ENCODE data around the gene CLK1.

Gene CLK1

GRCh38 chr2:200852605-200853004 is 11.9 kb downstream of the CLK1 start:
- H4K20me1 ChIP-seq: peaks cover 87% of the 10 kb centered on the region
- H3K9ac ChIP-seq: no peak overlapping the region
- no peaks in the 10 kb centered on the region for H3K4me1 ChIP-seq
- H3K27ac ChIP-seq: no peak overlapping the region
- no peak overlapping the region for H3K4me2 ChIP-seq
- H3K9me3 ChIP-seq: no peaks in the 10 kb centered on the region
- peaks cover 72% of the 10 kb centered on the region for H3K36me3 ChIP-seq
- no peak overlapping the region for H3K4me3 ChIP-seq
- no peaks in the 10 kb centered on the region for H3K27me3 ChIP-seq
- no peak for TF ChIP-seq Cebpa-rat (IDR thresholded peaks at IDR 0.05)

GRCh38 chr2:200851398-200852248 is 12.8 kb downstream of the CLK1 start:
- Histone ChIP-seq H3K9me3 (no peaks in the 10 kb centered on the region), H3K4me1 (no peaks in the 10 kb centered on the region), H3K27me3 (no peaks in the 10 kb centered on the region), H4K20me1 (peaks cover 77% of the 10 kb centered on the region), H3K4me3 (no peak overlapping the region), H3K36me3 (peaks cover 63% of the 10 kb centered on the region), H3K9ac (no peak overlapping the region), H3K4me2 (no peak overlapping the region), H3K27ac (no peak overlapping the region)
- TF ChIP-seq Cebpa-rat (IDR thresholded peaks at IDR 0.05): no peak

GRCh38 chr2:200850512-200851256 is 13.8 kb downstream of the CLK1 start:
- no peak overlapping the region for H3K4me2 ChIP-seq

GRCh38 chr2:200847939-200848338 is 16.5 kb downstream of the CLK1 start:
- no peak overlapping the region for H3K4me2 ChIP-seq
- H3K4me3 ChIP-seq: no peak overlapping the region
- TF ChIP-seq Cebpa-rat (IDR thresholded peaks at IDR 0.05): no peak
- H3K27ac ChIP-seq: no peak overlapping the region
- peaks cover 26% of the 10 kb centered on the region for H3K36me3 ChIP-seq
- no peak overlapping the region for H3K9ac ChIP-seq
- no peaks in the 10 kb centered on the region for H3K27me3 ChIP-seq
- no peaks in the 10 kb centered on the region for H3K9me3 ChIP-seq
- peaks cover 40% of the 10 kb centered on the region for H4K20me1 ChIP-seq
- no peaks in the 10 kb centered on the region for H3K4me1 ChIP-seq

More at GRCh38 chr2:200850512-200851256, 13.8 kb downstream of the CLK1 start:
- Histone ChIP-seq H3K4me3 (no peak overlapping the region), H3K27ac (no peak overlapping the region), H3K36me3 (peaks cover 53% of the 10 kb centered on the region), H3K9ac (no peak overlapping the region), H3K4me1 (no peaks in the 10 kb centered on the region), H4K20me1 (peaks cover 67% of the 10 kb centered on the region), H3K27me3 (no peaks in the 10 kb centered on the region), H3K9me3 (no peaks in the 10 kb centered on the region)
- no peak for TF ChIP-seq Cebpa-rat (IDR thresholded peaks at IDR 0.05)

GRCh38 chr2:200847269-200847668 is 17.2 kb downstream of the CLK1 start:
- Histone ChIP-seq H3K36me3 (peaks cover 19% of the 10 kb centered on the region), H3K9me3 (no peaks in the 10 kb centered on the region), H3K4me2 (no peak overlapping the region), H3K4me1 (no peaks in the 10 kb centered on the region), H3K9ac (no peak overlapping the region), H3K27ac (no peak overlapping the region), H4K20me1 (peaks cover 33% of the 10 kb centered on the region), H3K27me3 (no peaks in the 10 kb centered on the region), H3K4me3 (no peak overlapping the region)
- TF ChIP-seq Cebpa-rat (IDR thresholded peaks at IDR 0.05): no peak

GRCh38 chr2:200845669-200846325 is 18.7 kb downstream of the CLK1 start:
- TF ChIP-seq Cebpa-rat (IDR thresholded peaks at IDR 0.05): no peak

GRCh38 chr2:200845194-200845593 is 19.3 kb downstream of the CLK1 start:
- no peaks in the 10 kb centered on the region for H3K4me1 ChIP-seq
- TF ChIP-seq Cebpa-rat (IDR thresholded peaks at IDR 0.05): no peak
- H3K4me2 ChIP-seq: no peak overlapping the region
- H3K36me3 ChIP-seq: no peaks in the 10 kb centered on the region; the same call in 1 of the 2 replicates
- H3K9me3 ChIP-seq: no peaks in the 10 kb centered on the region
- H3K27ac ChIP-seq: no peak overlapping the region
- H3K4me3 ChIP-seq: no peak overlapping the region
- no peaks in the 10 kb centered on the region for H3K27me3 ChIP-seq
- H4K20me1 ChIP-seq: peaks cover 14% of the 10 kb centered on the region
- H3K9ac ChIP-seq: no peak overlapping the region

More at GRCh38 chr2:200845669-200846325, 18.7 kb downstream of the CLK1 start:
- H3K9ac ChIP-seq: no peak overlapping the region
- no peak overlapping the region for H3K27ac ChIP-seq
- no peaks in the 10 kb centered on the region for H3K9me3 ChIP-seq
- H3K27me3 ChIP-seq: no peaks in the 10 kb centered on the region
- peaks cover 4% of the 10 kb centered on the region for H3K36me3 ChIP-seq
- no peak overlapping the region for H3K4me3 ChIP-seq
- no peaks in the 10 kb centered on the region for H3K4me1 ChIP-seq
- peaks cover 20% of the 10 kb centered on the region for H4K20me1 ChIP-seq
- H3K4me2 ChIP-seq: no peak overlapping the region

- H3K27me3 ChIP-seq: no peaks in the 10 kb centered on the region
- no peak overlapping the region for H3K9ac ChIP-seq
These were observed 20.2 kb downstream of the CLK1 start for GRCh38 chr2:200843993-200844948.

GRCh38 chr2:200839513-200839912 is 24.9 kb downstream of the CLK1 start:
- Histone ChIP-seq H3K9ac (no peak overlapping the region), H3K4me1 (no peaks in the 10 kb centered on the region), H4K20me1 (no peaks in the 10 kb centered on the region), H3K4me3 (no peak overlapping the region), H3K27me3 (no peaks in the 10 kb centered on the region), H3K27ac (no peak overlapping the region), H3K9me3 (peaks cover 32% of the 10 kb centered on the region), H3K36me3 (no peaks in the 10 kb centered on the region; the same call in 1 of the 2 replicates), H3K4me2 (no peak overlapping the region)
- no peak for TF ChIP-seq Cebpa-rat (IDR thresholded peaks at IDR 0.05)

More at GRCh38 chr2:200843993-200844948, 20.2 kb downstream of the CLK1 start:
- Histone ChIP-seq H3K4me1 (no peaks in the 10 kb centered on the region), H4K20me1 (0 out of 2 replicates have a peak, but pooled peaks cover 6% of the 10 kb centered on the region), H3K27ac (no peak overlapping the region), H3K4me3 (no peak overlapping the region), H3K9me3 (no peaks in the 10 kb centered on the region), H3K36me3 (no peaks in the 10 kb centered on the region; the same call in 1 of the 2 replicates), H3K4me2 (no peak overlapping the region)
- TF ChIP-seq Cebpa-rat (IDR thresholded peaks at IDR 0.05): no peak
